Measurements from ENCODE around the gene IL17D.

GRCh38 chr13:20702530-20702914 lies 977 bp upstream of the IL17D start:
- TF ChIP-seq CTCF (IDR thresholded peaks at IDR 0.05) (no peak), POLR2A (IDR thresholded peaks at IDR 0.05; ENCODE audit: low read depth) (no peak), EP300 (IDR thresholded peaks at IDR 0.05) (no peak)
